ENCODE measurements around the gene SLIT1. TPM values are rescaled to one million over a fixed set of nuclear protein-coding genes. Genes with fewer than 3 reads are reported as not detected.

SLIT1 gene
- total RNA-seq, 1 experiment from 2014 or later = 0.03 TPM

GRCh38 chr10:97207131-97207530 lies 21.4 kb upstream of the SLIT1 start:
- DNase-seq (ENCODE audit: low read depth) = no peak
- in situ Hi-C loops (cut with HindIII; ENCODE audit: low pct_unique_long_range_greater_than_20kb, low sequenced_read_pairs) = no loop called here

- DNase-seq (ENCODE audit: low read depth) = no peak
- in situ Hi-C loops (cut with HindIII; ENCODE audit: low pct_unique_long_range_greater_than_20kb, low sequenced_read_pairs) = no loop called here
Measured at GRCh38 chr10:97204826-97205679, 19.3 kb upstream of the SLIT1 start.

GRCh38 chr10:97203220-97203619 lies 17.5 kb upstream of the SLIT1 start:
- in situ Hi-C loops (cut with HindIII; ENCODE audit: low pct_unique_long_range_greater_than_20kb, low sequenced_read_pairs) = no loop called here
- no peak for DNase-seq (ENCODE audit: low read depth)

- peak; percentile 16 for DNase-seq (ENCODE audit: low read depth)
- in situ Hi-C loops (cut with HindIII; ENCODE audit: low pct_unique_long_range_greater_than_20kb, low sequenced_read_pairs) = no loop called here
Measured at GRCh38 chr10:97200616-97201015, 14.9 kb upstream of the SLIT1 start.

GRCh38 chr10:97199152-97199551 lies 13.4 kb upstream of the SLIT1 start:
- no peak for DNase-seq (ENCODE audit: low read depth)
- in situ Hi-C loops (cut with HindIII; ENCODE audit: low pct_unique_long_range_greater_than_20kb, low sequenced_read_pairs) = no loop called here

- in situ Hi-C loops (cut with HindIII; ENCODE audit: low pct_unique_long_range_greater_than_20kb, low sequenced_read_pairs) = no loop called here
- no peak for DNase-seq (ENCODE audit: low read depth)
Measured at GRCh38 chr10:97197030-97197500, 11.3 kb upstream of the SLIT1 start.

GRCh38 chr10:97196223-97197029 lies 10.7 kb upstream of the SLIT1 start:
- peak; percentile 57 for DNase-seq (ENCODE audit: low read depth)
- in situ Hi-C loops (cut with HindIII; ENCODE audit: low pct_unique_long_range_greater_than_20kb, low sequenced_read_pairs) = no loop called here

- in situ Hi-C loops (cut with HindIII; ENCODE audit: low pct_unique_long_range_greater_than_20kb, low sequenced_read_pairs) = no loop called here
- DNase-seq (ENCODE audit: low read depth) = no peak
Measured at GRCh38 chr10:97195706-97196222, 10.0 kb upstream of the SLIT1 start.

GRCh38 chr10:97192952-97193435 lies 7.2 kb upstream of the SLIT1 start:
- in situ Hi-C loops (cut with HindIII; ENCODE audit: low pct_unique_long_range_greater_than_20kb, low sequenced_read_pairs) = no loop called here
- DNase-seq (ENCODE audit: low read depth) = no peak

GRCh38 chr10:97190450-97190849 lies 4.7 kb upstream of the SLIT1 start:
- DNase-seq (ENCODE audit: low read depth) = no peak
- in situ Hi-C loops (cut with HindIII; ENCODE audit: low pct_unique_long_range_greater_than_20kb, low sequenced_read_pairs) = no loop called here

- in situ Hi-C loops (cut with HindIII; ENCODE audit: low pct_unique_long_range_greater_than_20kb, low sequenced_read_pairs) = no loop called here
Measured at GRCh38 chr10:97188261-97188711, 2.5 kb upstream of the SLIT1 start.

GRCh38 chr10:97186911-97187310 lies 1.2 kb upstream of the SLIT1 start:
- DNase-seq (ENCODE audit: low read depth) = no peak
- in situ Hi-C loops (cut with HindIII; ENCODE audit: low pct_unique_long_range_greater_than_20kb, low sequenced_read_pairs) = no loop called here

More at GRCh38 chr10:97188261-97188711, 2.5 kb upstream of the SLIT1 start:
- DNase-seq (ENCODE audit: low read depth) = no peak

- in situ Hi-C loops (cut with HindIII; ENCODE audit: low pct_unique_long_range_greater_than_20kb, low sequenced_read_pairs) = no loop called here
- DNase-seq (ENCODE audit: low read depth) = no peak
Measured at GRCh38 chr10:97184971-97185325, 811 bp downstream of the SLIT1 start.

- in situ Hi-C loops (cut with HindIII; ENCODE audit: low pct_unique_long_range_greater_than_20kb, low sequenced_read_pairs) = no loop called here
- no peak for DNase-seq (ENCODE audit: low read depth)
Measured at GRCh38 chr10:97183314-97183713, 2.4 kb downstream of the SLIT1 start.

GRCh38 chr10:97182288-97182990 lies 3.3 kb downstream of the SLIT1 start:
- DNase-seq (ENCODE audit: low read depth) = no peak
- in situ Hi-C loops (cut with HindIII; ENCODE audit: low pct_unique_long_range_greater_than_20kb, low sequenced_read_pairs) = no loop called here

- in situ Hi-C loops (cut with HindIII; ENCODE audit: low pct_unique_long_range_greater_than_20kb, low sequenced_read_pairs) = no loop called here
- no peak for DNase-seq (ENCODE audit: low read depth)
Measured at GRCh38 chr10:97180986-97181385, 4.8 kb downstream of the SLIT1 start.

GRCh38 chr10:97180363-97180755 lies 5.4 kb downstream of the SLIT1 start:
- in situ Hi-C loops (cut with HindIII; ENCODE audit: low pct_unique_long_range_greater_than_20kb, low sequenced_read_pairs) = no loop called here
- DNase-seq (ENCODE audit: low read depth) = no peak

- in situ Hi-C loops (cut with HindIII; ENCODE audit: low pct_unique_long_range_greater_than_20kb, low sequenced_read_pairs) = no loop called here
- no peak for DNase-seq (ENCODE audit: low read depth)
Measured at GRCh38 chr10:97179731-97180362, 5.9 kb downstream of the SLIT1 start.
